ENCODE results near the gene ECI1. TPM values are rescaled to one million over a fixed set of nuclear protein-coding genes. Genes with fewer than 3 reads are reported as not detected.
A peak's percentile ranks its signal among the peaks of the same experiment; 100 is the strongest.

ECI1 gene
- total and polyA plus RNA-seq, 2 of the 13 experiments (the other 11 are each of a cell fraction or from before 2014, with no cell fraction given), result 82.0 to 102 TPM

GRCh38 chr16:2194852-2195321 lies 56.5 kb downstream of the ECI1 start (continued):
- TF ChIP-seq ZHX2 (IDR thresholded peaks at IDR 0.05; ENCODE audit: low read depth) (no peak), ZHX2 (CRISPR knock-in tag; IDR thresholded peaks at IDR 0.05; ENCODE audit: borderline replicate concordance) (no peak), ZNF251 (CRISPR knock-in tag; IDR thresholded peaks at IDR 0.05) (no peak), SRSF1 (optimal IDR thresholded peaks at IDR 0.05; ENCODE audit: low read depth, low read length) (no peak), ZFX (CRISPR knock-in tag; IDR thresholded peaks at IDR 0.05; ENCODE audit: low read depth) (0 out of 2 replicates have a peak, but pooled peaks have one; percentile 1), SAP130 (CRISPR knock-in tag; IDR thresholded peaks at IDR 0.05; ENCODE audit: low read depth) (peak; percentile 54; the same call in 1 of the 2 replicates), ZBTB33 (CRISPR knock-in tag; IDR thresholded peaks at IDR 0.05) (peak; percentile 41; the same call in 1 of the 2 replicates), ZNF354B (CRISPR knock-in tag; IDR thresholded peaks at IDR 0.05) (no peak), ATAD3A (CRISPR knock-in tag; IDR thresholded peaks at IDR 0.05) (no peak), ZNF263 (CRISPR knock-in tag; IDR thresholded peaks at IDR 0.05) (0 out of 2 replicates have a peak, but pooled peaks have one; percentile 22), ZNF446 (CRISPR knock-in tag; IDR thresholded peaks at IDR 0.05) (no peak), ZNF326 (CRISPR knock-in tag; IDR thresholded peaks at IDR 0.05; ENCODE audit: borderline replicate concordance) (no peak), ZNF777 (CRISPR knock-in tag; IDR thresholded peaks at IDR 0.05) (no peak; the same call in 1 of the 2 replicates), MYC (CRISPR knock-in tag; IDR thresholded peaks at IDR 0.05; ENCODE audit: borderline replicate concordance) (no peak), ZNF704 (CRISPR knock-in tag; IDR thresholded peaks at IDR 0.05; ENCODE audit: borderline replicate concordance) (no peak), ZNF788 (CRISPR knock-in tag; IDR thresholded peaks at IDR 0.05; ENCODE audit: borderline replicate concordance) (0 out of 2 replicates have a peak, but pooled peaks have one; percentile 20), HDAC6 (IDR thresholded peaks at IDR 0.05; ENCODE audit: low read depth, low read length) (no peak), ZNF614 (CRISPR knock-in tag; IDR thresholded peaks at IDR 0.05; ENCODE audit: borderline replicate concordance) (no peak), MED13 (CRISPR knock-in tag; IDR thresholded peaks at IDR 0.05) (no peak)

All from HepG2 (cell line).